HEK293T (cell line): ENCODE data around the gene SLC49A3.
"Not testable (repeated sequence)": the region's sequence is repeated elsewhere in the genome, so short reads cannot be mapped to it uniquely, and the experiment has no call there.

ENCODE experiments used
- CTCF ChIA-PET: fragments of 350-600 bp; formaldehyde crosslinking; extraction: SDS; loops from one replicate; lab custom pipeline; 2021; ENCODE audit warnings: antibody characterized with exemption, inconsistent platforms; lab: Yijun Ruan, JAX
- POLR2A ChIA-PET: fragments of 350-600 bp; formaldehyde crosslinking; extraction: SDS; loops from one replicate; lab custom pipeline; 2020; ENCODE audit warnings: antibody characterized with exemption, inconsistent platforms; lab: Yijun Ruan, JAX
- DNase-seq: peaks from one replicate; pipeline ENCODE4 v3.0.0; 2012; ENCODE audit warnings: mixed read lengths; ENCODE audit errors: extremely low spot score
- ARNT ChIP-seq: fragments of 450-650 bp; IDR thresholded peaks from 2 replicates; pipeline ENCODE4 v1.6.1; 2017; ENCODE audit warnings: mild to moderate bottlenecking
- BHLHE40 ChIP-seq: fragments of 450-650 bp; IDR thresholded peaks from 2 replicates; pipeline ENCODE4 v1.6.1; 2016; ENCODE audit warnings: mild to moderate bottlenecking, moderate library complexity, borderline replicate concordance
- ELF4 ChIP-seq: fragments of 450-650 bp; IDR thresholded peaks from 2 replicates; pipeline ENCODE4 v1.6.1; 2017; ENCODE audit warnings: antibody characterized with exemption
- FOXA1 ChIP-seq: fragments of 450-650 bp; IDR thresholded peaks from 2 replicates; pipeline ENCODE4 v1.6.1; 2016; ENCODE audit warnings: mild to moderate bottlenecking
- FOXK2 ChIP-seq: fragments of 450-650 bp; IDR thresholded peaks from 2 replicates; pipeline ENCODE4 v1.6.1; 2016; ENCODE audit warnings: mild to moderate bottlenecking
- FOXM1 ChIP-seq: fragments of 450-650 bp; IDR thresholded peaks from 2 replicates; pipeline ENCODE4 v1.6.1; 2017; ENCODE audit warnings: mild to moderate bottlenecking, borderline replicate concordance
- HDGF ChIP-seq: fragments of 450-650 bp; IDR thresholded peaks from 2 replicates; pipeline ENCODE4 v1.6.1; 2017; ENCODE audit warnings: antibody characterized with exemption, borderline replicate concordance
- L3MBTL2 ChIP-seq: fragments of 450-650 bp; conservative IDR thresholded peaks from 2 replicates; pipeline ENCODE4 v1.6.1; 2016; ENCODE audit warnings: mild to moderate bottlenecking
- LEF1 ChIP-seq: fragments of 450-650 bp; IDR thresholded peaks from 2 replicates; pipeline ENCODE4 v1.6.1; 2017; ENCODE audit warnings: mild to moderate bottlenecking, borderline replicate concordance
- NFRKB ChIP-seq: fragments of 450-650 bp; IDR thresholded peaks from 2 replicates; pipeline ENCODE4 v1.6.1; 2016; ENCODE audit warnings: mild to moderate bottlenecking, moderate library complexity
- SP1 ChIP-seq: fragments of 450-650 bp; IDR thresholded peaks from 2 replicates; pipeline ENCODE4 v1.6.1; 2017
- SUZ12 ChIP-seq: fragments of 450-650 bp; IDR thresholded peaks from 2 replicates; pipeline ENCODE4 v1.6.1; 2016; ENCODE audit warnings: mild to moderate bottlenecking
- TARDBP ChIP-seq: fragments of 450-650 bp; IDR thresholded peaks from 2 replicates; pipeline ENCODE4 v1.6.1; 2016
- ZNF384 ChIP-seq: fragments of 450-650 bp; IDR thresholded peaks from 2 replicates; pipeline ENCODE4 v1.6.1; 2016
- TF ChIP-seq, protein P1 (sequence below): fragments of 450-650 bp; IDR thresholded peaks from 2 replicates; pipeline ENCODE4 v1.6.1; 2016

The SLC49A3 gene

DNA sequence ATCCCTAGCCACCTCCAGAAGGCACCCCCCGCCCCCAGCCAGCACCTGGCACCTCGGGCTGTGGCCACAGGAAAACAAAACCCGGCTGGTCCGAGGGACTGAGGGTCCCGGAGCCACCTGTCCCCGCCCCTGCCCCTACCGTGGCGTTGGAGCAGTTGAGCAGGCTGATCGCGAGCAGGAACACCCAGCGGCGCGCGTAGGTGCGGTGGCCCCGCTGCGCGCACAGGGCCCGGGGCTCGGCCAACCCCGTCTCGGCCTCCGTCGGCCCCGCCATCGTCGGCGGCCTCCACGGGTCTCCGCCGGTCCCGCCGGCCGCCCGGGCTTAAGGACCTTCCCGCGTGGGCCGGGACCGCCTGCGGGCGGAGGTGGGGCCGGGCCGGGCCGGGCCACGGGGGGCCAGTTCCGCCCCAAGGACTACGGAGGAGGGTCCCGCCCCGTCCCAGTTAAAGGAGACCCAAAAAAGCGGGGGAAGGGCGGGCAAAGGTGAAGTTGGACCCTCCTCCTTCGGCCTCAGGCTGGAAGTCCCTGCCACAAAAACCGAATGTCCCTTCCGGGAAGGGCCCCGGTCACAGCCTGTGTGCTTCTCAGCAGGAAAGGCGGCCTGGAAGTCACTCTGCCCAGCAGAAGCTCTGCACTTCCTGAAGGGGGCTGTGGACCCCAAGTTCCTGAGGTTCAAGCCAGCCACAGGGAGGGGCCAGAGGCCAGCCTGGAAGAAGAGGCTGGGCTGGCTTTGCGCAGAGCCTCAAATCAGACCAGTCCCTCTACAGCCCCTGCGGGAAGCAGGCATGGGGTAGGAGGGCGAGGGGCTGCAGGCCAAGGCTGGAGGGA lies at the start of gene SLC49A3:
Gene SLC49A3, minus strand, starts transcription at position 298 of the 828 bp plus-strand sequence. Its CDS starts 24 bp downstream, at position 274.
- DNase-seq, result no peak
- TF ChIP-seq ZNF384 (no peak), LEF1 (no peak), FOXA1 (no peak), NFRKB (no peak), ARNT (no peak), FOXK2 (no peak)
- TF ChIP-seq, protein P1, sequence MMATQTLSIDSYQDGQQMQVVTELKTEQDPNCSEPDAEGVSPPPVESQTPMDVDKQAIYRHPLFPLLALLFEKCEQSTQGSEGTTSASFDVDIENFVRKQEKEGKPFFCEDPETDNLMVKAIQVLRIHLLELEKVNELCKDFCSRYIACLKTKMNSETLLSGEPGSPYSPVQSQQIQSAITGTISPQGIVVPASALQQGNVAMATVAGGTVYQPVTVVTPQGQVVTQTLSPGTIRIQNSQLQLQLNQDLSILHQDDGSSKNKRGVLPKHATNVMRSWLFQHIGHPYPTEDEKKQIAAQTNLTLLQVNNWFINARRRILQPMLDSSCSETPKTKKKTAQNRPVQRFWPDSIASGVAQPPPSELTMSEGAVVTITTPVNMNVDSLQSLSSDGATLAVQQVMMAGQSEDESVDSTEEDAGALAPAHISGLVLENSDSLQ, result no peak
- ChIA-PET CTCF (no interaction called here), POLR2A (no interaction called here)

DNA sequence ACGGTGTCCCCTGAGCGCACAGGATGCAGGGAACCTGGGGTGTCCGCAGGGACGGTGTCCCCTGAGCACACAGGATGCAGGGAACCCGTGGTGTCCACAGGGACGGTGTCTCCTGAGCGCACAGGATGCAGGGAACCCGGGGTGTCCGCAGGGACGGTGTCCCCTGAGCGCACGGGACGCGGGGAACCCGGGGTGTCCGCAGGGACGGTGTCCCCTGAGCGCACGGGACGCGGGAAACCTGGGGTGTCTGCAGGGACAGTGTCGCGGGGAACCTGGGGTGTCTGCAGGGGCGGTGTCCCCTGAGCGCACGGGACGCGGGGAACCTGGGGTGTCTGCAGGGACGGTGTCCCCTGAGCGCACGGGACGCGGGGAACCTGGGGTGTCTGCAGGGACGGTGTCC lies 47.6 kb upstream of the SLC49A3 start:
- POLR2A ChIA-PET, DNase-seq, CTCF ChIA-PET: not testable (repeated sequence)

DNA sequence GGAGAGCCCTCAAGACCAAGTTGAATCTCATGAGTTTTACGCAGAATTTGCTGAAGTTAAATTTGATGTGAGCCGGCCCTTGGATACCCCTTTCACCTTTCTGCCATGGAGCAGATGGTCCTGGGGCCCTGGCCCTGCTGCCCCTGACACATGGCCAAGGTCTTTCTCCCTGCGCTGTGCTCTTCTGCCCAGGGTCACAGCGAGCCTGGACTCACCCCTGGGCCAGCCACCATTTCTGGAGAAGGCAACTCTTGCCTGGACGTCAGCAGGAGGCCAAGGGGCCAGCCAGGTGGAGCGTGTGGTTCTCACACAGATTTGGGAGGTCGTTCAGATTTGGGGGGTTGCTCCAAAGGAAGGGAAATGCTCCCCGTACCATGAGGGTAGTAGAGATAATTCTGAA lies 46.6 kb upstream of the SLC49A3 start:
- ChIA-PET POLR2A (no interaction called here), CTCF (no interaction called here)
- no peak for DNase-seq
- TF ChIP-seq HDGF, result no peak
- no peak for TF ChIP-seq FOXA1
- TF ChIP-seq, protein P1, result no peak
- no peak for TF ChIP-seq SUZ12
- TF ChIP-seq SP1, result no peak
- no peak for TF ChIP-seq LEF1
- TF ChIP-seq FOXK2, result no peak
- TF ChIP-seq ARNT, result no peak
- TF ChIP-seq TARDBP, result no peak
- TF ChIP-seq L3MBTL2, result no peak

DNA sequence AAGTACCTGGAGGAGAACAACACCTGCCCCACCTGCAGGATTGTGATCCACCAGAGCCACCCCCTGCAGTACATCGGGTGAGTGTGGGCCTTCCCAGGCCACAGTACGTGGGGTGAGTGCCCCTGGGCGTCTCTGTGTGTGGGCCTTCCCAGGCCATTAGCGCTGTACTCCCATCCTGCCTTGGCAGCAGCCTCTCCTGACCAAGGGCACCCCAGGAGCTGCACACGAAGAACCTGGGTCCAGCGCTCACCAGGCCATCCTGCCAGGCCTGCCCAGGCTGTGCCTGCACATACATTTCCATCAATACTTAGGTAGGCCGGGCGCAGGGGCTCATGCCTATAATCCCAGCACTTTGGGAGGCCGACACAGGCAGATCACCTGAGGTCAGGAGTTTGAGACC lies 46.0 kb upstream of the SLC49A3 start:
- TF ChIP-seq TARDBP (no peak), SUZ12 (no peak), FOXK2 (no peak), NFRKB (no peak), L3MBTL2 (no peak), ELF4 (no peak), HDGF (no peak), FOXM1 (no peak), ARNT (no peak), LEF1 (no peak), ZNF384 (no peak)
- ChIA-PET CTCF (interaction anchor here (0.9 kb wide), 1 partner anchor 8 kb away, joined by 3 read pairs; no protein-coding TSS in a partner anchor), POLR2A (no interaction called here)
- no peak for DNase-seq

DNA sequence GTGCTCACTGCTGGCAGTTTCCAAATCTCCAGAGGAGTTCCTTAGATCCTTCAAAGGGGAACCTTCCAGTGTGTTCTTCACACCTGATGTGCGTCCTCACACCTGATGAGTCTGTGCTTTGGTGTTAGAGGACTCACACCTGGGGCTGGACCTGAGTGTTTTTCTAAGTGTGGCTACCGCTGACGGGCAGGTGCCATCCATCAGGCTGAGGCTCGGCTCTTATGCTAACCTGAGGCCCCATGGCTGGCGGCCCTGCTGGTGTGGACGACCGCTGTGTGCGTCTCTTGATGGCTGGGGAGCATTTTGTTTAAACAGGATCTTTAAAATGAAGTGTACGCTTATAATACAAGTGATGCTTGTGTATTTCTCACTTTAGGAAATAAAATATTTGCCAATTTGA lies 45.1 kb upstream of the SLC49A3 start:
- ChIA-PET POLR2A (no interaction called here), CTCF (interaction anchor here (0.9 kb wide), 1 partner anchor 9 kb away, joined by 3 read pairs; no protein-coding TSS in a partner anchor)
- DNase-seq, result no peak

DNA sequence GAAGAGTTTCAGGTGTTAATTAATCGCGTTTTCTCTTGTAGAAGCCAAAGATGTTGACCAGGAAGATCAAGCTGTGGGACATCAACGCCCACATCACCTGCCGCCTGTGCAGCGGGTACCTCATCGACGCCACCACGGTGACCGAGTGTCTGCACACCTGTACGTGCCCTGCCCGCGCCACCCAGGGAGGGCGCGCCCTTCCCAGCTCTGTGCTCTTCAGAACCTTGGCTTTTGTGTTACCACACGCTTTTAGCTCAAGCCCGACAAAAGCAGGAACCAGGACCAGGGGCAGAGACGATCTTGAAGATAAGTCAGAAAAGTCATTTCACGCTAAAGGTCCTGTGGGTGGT lies 44.7 kb upstream of the SLC49A3 start:
- ChIA-PET POLR2A (no interaction called here), CTCF (no interaction called here)
- TF ChIP-seq NFRKB (no peak), TARDBP (no peak), FOXM1 (no peak), ARNT (no peak), HDGF (no peak), ZNF384 (no peak), L3MBTL2 (no peak), FOXA1 (no peak), BHLHE40 (no peak)
- TF ChIP-seq, protein P1, result no peak
- no peak for DNase-seq

More for the DNA sequence above, 45.1 kb upstream of the SLC49A3 start:
- TF ChIP-seq L3MBTL2 (no peak), TARDBP (no peak), FOXK2 (no peak), HDGF (no peak), BHLHE40 (no peak), FOXA1 (no peak)
- TF ChIP-seq, protein P1, result no peak
